ENCODE measurements around the gene CDH3.
"Not testable (repeated sequence)": the region's sequence is repeated elsewhere in the genome, so short reads cannot be mapped to it uniquely, and the experiment has no call there.

The CDH3 gene

DNA sequence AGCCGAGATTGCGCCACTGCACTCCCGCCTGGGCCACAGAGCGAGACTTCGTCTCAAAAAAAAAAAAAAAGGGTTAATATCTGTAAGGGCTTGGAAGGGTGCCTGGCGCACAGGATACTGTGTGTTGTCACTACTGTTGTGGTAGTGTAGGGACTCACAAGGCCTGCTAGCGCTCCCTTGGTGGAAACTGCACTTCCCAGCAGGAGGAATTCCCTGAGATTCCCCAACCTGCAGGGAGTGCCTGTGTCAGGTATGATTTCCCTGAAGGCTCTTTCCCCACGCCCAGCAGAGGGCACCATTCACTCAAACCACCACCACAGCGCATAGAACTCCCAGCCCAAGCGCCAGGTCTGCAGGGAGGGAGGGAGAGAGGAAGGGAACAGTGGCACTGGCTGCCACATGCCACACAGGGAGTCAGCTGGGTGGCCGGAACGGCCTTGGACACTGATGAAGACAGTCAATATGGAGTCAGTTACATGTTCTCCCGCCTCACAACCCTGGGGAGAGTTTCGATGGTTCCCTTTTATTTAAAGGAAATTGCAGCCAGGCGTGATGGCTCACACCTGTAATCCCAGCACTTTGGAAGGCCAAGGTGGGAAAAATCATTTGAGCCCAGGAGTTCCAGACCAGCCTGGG, 59.2 kb downstream of the CDH3 start:
- peak; percentile 30 for DNase-seq (ENCODE audit: low read depth)

DNA sequence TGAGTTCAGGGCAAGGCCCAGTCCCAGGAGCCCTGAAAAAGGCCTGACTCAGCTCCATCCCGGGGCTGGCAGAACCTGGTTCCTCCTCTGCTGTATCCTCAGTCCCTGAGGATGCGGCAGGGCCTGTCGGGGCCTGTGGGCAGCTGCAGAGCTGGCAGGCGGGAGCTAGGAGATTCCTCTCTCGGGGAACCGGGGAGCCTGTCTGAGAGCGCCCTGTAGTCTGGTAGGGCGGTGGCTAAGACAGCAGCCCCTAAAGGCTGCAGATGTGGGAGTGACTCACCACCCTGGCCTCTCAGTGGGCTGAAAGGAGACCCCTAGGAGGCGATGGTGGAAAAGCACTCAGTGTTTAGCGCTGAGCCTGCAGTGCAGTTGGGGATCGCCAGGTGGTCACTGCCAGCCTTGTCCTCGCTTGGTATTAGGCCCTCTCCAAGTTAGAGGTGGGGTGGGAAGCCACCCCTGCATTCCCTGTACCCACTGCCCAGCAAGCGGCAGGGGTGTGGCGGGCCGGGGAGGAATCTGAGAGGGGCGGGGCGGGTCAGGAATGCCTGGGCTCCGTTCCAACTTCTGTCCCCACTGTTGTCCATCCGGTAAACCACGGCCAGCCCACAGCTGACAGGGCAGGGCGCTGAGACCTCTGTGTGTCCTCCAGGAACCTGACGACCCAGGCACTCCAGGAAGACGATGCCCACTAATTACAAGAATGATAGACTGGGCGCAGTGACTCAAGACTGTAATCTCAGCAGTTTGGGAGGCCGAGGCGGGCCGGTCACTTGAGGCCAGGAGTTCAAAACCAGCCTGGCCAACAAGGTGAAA, 62.4 kb downstream of the CDH3 start:
- DNase-seq (ENCODE audit: low read depth): no peak

DNA sequence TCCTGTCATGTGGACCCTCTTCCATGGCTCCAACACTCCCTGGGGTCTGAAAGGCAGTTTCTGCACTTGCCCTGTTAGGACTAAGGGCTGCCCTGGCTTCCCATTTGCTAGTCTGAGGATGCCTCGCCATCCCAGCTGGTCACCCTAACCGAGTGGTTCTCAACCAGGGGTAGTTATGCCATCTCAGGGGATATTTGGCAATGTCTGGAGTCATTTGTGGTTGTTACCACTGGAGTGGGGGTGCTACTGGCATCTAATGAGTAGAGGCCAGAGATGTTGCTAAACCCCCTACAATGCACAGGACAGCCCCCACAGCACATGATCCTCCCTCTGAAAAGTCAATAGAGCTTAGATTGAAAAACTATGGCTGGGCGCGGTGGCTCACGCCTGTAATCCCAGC, 65.1 kb downstream of the CDH3 start:
- no peak for DNase-seq (ENCODE audit: low read depth)

DNA sequence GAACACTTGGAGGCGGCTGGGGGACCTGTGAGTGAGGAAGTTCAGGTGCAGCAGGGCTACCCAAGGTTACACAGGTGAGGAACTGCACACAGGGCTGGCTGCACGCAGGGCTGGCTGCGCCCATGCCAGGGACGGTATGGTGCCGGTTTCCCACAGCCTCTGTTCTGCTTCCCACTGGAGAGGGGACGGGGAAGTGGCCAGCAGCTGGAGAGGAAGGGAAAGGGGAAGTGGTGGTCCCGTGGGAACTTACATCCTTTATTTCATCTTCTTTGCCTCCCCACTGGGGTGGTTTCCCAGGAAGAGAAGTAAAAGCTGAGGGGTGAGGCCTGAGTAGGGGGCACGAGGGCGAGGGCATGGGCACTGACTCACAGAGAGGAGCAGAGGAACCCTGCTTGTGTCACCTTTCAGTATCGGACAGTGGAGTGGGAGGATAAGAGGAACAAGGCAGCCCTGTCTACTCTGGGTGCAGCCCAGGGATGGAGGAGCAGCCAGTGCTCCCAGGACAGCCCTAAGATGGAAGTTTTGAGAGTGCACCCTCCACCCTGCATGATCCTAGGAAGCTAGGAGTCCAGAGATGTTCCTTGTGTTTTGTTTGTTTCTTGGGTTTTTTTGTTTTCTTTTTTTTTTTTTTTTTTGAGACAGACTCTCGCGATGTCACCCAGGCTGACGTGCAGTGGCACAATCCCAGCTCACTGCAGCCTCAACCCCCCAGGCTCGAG, 66.5 kb downstream of the CDH3 start:
- DNase-seq (ENCODE audit: low read depth): no peak

DNA sequence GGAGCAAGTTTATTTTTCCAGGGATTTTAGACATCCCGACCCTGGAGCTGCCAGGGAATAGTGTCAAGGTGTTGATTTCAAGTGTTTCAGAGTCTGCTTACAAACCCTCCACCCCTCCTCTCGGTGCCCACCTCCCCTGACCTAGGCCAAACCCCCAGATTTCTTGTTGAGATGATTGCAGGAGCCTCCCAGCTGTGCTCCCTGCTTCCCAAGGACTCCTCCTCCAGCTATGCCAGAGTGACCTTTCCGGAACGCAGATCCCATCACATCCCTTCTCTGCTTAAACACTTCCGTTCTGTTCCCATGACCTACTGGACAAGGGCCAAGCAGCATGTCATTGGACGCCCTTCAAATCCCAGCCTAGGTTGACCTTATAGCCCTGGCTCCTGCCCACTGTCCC, 68.3 kb downstream of the CDH3 start:
- no peak for DNase-seq (ENCODE audit: low read depth)

DNA sequence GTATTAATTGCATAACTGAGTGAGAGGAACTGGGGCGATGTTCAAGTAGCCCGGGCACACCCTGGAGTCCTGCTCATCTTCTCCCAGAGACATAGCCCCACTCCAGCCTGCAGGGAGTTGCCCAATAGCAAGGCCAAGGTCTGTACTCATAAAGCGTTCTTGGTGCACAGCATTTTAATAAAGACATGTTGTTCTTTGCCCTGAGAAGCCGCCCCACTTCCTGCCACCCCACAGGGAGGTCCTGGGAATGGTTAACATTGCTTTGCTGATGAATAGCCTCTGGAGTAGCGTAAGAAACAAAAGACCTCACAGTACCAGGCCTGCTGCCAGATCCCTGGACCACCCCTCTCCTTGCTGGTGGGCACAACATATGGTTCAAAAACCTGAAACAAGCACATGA, 70.4 kb downstream of the CDH3 start:
- no peak for DNase-seq (ENCODE audit: low read depth)

DNA sequence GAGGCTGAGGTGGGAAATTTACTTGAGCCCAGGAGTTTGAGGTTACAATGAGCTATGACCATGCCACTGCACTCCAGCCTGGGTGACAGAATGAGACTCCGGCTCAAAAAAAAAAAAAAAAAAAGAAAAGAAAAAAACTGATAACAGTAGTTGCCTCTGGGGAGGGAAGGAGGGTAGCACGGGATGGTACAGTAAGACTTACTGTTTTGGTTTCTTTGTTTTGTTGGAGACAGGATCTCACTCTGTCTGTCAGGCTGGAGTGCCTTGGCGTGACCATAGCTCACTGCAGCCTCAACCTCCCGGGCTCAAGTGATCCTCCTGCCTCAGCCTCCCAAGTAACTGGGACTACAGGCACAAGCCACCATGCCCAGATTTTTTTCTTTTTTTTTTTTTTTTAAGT, 71.4 kb downstream of the CDH3 start:
- not testable (repeated sequence) for DNase-seq (ENCODE audit: low read depth)

DNA sequence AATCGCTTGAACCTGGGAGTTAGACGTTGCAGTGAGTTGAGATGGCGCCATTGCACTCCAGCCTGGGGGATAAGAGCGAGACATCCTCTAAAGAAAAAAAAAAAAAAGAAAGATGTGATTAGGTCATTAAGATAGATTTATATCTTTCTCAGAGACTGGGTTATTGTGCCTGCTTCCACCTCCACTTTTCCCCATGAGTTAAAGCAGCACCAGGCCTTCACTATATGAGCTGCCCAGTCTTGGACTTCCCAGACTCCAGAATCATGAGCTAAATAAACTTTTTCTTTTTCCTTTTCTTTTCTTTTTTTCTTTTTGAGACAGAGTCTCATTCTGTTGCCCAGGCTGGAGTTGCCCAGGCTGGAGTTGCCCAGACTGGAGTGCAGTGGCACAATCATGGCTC, 72.6 kb downstream of the CDH3 start:
- DNase-seq (ENCODE audit: low read depth): no peak

DNA sequence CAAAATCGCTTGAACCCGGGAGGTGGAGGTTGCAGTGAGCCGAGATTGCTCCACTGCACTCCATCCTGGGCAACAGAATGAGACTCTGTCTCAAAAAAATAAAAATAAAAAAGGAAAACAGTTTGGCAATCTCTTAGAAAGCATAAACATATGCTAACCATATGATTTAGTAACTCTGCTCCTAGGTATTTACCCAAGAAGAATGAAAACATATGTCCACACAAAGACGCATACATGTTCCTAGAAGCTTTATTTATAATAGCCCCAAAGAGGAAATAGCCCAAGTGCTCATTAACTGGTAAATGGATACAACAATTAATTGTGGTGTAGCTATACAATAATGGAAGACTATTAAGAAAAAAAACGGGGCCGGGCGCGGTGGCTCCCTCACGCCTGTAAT, 73.5 kb downstream of the CDH3 start:
- no peak for DNase-seq (ENCODE audit: low read depth)

DNA sequence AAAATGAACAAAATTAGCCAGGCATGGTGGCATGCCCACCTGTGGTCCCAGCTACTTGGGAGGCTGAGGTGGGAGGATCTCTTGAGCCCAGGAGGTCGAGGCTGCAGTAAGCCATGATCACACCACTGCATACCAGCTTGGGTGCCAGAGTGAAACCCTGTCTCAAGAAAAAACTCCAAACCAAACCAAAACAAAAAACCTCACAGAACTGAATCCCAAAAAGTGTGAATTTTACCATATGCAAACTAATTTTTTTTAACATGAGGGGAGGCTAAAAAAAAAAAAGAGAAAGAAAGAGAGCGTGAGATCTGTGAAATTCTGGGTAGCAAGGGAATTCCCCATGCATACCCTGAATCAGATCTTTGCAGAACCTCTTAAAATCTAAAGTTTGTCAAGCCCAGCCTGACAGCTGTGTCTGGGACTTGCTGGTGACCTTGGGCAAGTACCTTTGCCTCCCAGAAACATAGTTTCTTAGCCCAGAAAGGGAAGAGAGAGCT, 74.9 kb downstream of the CDH3 start:
- DNase-seq (ENCODE audit: low read depth): no peak

DNA sequence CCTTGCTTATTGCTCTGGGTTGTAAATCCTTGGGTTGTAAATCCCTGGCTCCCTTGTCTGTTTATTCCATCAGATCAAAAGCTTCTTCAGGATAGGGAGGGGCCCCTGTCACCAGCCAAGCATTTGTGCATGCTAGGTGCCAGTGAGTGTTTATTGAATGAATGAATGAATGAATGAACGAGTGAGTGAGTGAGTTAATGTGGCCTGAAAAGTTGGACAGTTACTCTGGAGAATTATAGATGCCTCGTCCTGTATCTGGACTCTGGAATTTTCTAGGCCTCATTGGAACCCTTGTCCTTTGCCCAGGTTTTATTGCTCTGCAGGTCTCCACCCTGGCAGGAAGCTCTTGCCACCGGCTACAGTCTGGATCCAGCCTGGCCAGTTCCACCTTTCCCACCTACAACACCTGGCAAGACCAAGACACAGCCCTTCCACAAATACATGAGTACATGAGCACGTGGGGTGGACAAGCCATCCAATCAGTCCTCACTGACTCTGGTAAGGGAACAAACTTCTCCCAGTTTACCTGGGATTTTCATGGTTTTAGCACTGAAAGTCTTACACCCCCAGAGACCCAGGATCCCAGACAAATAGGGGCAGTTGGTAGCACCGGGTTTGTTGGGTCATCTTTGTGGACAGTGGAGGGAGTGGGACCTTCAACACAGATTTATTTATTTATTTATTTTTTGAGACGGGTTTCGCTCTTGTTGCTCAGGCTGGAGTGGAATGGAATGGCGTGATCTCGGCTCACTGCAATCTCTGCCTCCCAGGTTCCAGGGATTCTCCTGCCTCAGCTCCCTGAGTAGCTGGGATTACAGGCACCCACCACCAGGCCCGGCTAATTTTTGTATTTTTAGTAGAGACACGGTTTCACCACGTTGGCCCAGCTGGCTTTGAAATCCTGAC, 77.3 kb downstream of the CDH3 start:
- DNase-seq (ENCODE audit: low read depth): no peak

DNA sequence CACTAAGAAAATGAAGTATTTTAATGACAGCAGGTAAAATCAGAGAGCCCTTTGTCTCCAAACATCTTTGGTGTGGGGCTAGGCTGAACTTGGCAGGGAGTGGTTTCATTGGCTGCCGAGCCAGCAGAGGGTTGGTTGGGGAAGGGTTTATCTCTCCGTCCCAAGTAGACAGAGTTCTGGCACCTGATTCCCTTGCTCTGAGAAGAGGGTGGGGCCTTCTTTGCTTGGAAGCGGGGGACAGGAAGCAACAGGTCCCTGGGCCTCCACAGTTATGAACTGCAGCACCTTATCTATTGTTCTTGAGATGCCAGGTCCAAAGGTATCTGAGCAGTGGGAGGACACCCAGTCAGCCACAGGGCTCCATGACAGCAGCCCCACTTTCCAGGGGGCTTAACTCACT, 79.7 kb downstream of the CDH3 start:
- DNase-seq (ENCODE audit: low read depth): no peak

DNA sequence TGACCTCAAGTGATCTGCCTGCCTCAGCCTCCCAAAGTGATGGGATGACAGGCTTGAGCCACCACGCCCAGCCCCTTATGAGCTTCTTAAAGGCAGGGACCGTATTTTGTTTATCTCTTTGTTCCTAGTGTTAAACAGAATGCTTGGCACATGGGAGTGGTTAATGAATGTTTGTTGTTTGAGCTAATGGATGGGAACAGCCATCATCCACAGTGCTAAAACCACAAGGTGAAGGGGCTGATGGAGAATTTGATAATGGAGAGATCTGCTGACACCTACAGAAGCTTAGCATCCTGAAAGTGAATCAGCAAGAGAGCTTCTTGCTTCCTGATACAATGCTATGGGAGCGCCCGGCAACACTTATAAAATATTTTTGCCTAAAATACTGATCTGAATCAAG, 83.4 kb downstream of the CDH3 start:
- DNase-seq (ENCODE audit: low read depth): no peak

DNA sequence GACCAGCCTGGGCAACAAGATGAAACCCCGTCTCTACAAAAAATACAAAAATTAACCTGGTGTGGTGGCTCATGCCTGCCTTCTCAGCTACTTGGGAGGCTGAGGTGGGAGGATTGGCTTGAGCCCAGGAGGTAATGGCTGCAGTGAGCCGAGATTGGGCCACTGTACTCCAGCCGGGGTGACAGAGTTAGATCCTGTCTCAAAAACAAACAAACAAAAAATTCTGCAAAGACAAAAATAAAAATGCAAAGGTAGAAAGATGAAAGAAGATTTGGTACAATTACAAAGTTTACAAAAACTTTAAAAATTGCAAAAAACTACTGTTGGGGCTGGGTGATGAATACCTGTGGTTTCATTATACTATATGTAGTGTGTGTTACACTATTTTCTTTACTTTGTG, 86.5 kb downstream of the CDH3 start:
- no peak for DNase-seq (ENCODE audit: low read depth)

DNA sequence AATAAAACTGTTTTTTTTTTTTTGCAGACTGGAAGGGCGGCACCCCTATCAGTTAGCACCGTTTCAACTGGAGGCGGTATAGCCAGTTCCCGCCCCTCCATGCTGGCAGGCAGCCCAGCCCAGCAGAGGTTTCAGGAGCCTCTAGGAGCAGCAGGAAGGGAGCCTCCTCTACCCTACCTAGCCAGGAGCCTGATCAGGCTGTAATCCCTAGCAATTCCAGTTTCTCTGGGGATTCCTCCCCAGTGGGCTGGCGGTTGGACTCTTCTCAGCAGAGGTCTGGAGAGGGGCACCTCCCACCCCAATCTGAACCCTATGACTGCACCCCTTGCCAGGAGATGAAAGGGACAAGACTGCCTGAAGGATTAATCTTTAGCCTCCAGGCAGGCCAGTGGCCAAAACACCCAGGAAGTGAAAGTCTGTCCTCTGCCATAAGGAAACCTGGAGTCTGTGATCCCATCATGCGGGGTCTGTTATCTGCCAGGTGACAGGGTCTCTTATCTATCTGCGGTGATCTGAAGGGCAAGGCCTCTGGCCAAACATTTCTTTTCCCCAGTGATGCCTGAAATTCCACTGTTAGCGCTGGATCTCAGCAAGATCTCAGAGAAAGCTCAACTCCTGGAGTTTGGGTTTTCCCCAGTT, 87.1 kb downstream of the CDH3 start:
- no peak for DNase-seq (ENCODE audit: low read depth)

DNA sequence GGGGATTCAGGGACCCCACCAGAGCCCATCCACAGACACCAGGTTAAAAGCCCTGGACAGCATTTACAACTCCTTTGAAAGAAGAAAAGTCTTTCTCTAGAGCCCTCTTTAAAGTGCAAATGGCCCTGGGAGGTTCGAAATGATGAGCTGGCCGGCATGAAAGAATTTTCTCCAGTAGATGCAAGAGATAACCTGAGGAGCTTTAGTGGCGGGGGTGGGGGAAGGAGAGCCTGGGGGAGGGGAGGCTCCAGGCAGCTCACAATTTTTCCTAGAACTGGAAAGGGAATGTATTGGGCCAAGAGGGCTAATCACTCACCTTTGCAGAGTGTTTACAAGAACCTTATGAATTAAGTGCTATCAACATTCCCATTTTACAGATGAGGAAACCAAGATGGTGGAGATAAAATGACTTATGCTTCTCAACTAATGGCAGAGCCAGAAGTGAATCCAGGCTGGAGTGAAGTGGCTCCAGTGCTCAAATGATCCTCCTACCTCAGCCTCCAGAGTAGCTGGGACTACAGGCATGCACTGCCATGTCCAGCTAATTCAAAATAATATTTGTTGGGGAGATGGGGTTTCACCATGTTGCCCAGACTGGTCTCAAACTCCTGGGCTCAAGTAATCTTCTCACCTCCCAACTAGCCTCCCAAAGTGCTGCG, 87.8 kb downstream of the CDH3 start:
- no peak for DNase-seq (ENCODE audit: low read depth)

DNA sequence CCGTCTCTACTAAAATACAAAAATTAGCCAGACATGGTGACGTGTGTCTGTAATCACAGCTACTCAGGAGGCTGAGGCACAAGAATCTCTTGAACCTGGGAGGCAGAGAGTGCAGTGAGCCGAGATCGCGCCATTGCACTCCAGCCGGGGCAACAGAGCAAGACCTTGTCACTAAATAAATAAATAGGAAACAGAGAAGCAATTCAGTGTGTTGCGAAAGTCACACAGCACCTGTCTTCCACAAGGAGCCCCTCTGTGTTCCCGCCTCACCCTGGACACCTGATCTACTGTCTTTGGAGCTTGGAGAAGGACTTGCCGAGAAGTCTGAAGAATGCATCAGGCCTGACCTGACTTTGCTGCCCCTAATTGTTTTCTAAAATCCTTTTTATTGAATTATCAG, 88.5 kb downstream of the CDH3 start:
- no peak for DNase-seq (ENCODE audit: low read depth)

DNA sequence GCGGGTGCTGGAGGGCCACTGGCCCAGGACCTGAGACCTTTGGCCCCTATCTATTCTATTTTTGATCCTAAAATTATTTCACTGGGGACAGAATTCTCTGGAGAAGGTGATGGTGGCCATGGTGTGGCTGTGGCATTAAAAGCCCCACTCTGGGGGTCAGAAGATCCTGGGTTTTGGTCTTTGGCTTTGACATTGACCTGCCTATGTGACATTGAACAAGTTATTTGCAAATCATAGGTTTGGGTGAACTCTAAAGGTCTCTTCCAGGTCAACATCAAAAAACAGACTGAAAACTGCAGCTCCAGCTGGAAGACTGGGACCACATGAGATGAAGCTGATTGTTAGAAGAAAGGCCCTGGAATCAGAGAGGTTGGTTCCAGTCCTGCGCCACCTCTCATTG, 89.7 kb downstream of the CDH3 start:
- no peak for DNase-seq (ENCODE audit: low read depth)

DNA sequence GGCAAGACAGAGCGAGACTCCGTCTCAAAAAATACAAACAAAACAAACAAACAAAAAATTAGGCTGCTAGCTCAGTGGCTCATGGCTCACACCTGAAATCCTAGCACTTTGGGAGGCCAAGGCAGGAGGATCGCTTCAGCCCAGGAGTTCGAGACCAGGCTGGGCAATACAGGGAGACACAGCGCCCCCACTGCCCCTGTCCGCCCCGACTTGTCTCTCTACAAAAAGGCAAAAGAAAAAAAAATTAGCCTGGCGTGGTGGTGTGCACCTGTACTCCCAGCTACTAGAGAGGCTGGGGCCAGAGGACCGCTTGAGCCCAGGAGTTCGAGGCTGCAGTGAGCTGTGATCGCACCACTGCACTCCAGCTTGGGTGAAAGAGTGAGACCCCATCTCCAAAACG, 91.5 kb downstream of the CDH3 start:
- no peak for DNase-seq (ENCODE audit: low read depth)

DNA sequence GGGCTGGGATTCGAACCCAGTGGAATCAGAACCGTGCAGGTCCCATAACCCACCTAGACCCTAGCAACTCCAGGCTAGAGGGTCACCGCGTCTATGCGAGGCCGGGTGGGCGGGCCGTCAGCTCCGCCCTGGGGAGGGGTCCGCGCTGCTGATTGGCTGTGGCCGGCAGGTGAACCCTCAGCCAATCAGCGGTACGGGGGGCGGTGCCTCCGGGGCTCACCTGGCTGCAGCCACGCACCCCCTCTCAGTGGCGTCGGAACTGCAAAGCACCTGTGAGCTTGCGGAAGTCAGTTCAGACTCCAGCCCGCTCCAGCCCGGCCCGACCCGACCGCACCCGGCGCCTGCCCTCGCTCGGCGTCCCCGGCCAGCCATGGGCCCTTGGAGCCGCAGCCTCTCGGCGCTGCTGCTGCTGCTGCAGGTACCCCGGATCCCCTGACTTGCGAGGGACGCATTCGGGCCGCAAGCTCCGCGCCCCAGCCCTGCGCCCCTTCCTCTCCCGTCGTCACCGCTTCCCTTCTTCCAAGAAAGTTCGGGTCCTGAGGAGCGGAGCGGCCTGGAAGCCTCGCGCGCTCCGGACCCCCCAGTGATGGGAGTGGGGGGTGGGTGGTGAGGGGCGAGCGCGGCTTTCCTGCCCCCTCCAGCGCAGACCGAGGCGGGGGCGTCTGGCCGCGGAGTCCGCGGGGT, 92.1 kb downstream of the CDH3 start, which contains the start of gene CDH1:
TSS of gene CDH1 (plus strand) at position 247 of the 684 bp plus-strand sequence. CDS start at position 371, 124 bp downstream.
- no peak for DNase-seq (ENCODE audit: low read depth)

Measured in CMK (cell line).